Epithelial cell of proximal tubule (primary cell): ENCODE results near the gene ZNF341. TPM values are rescaled to one million over a fixed set of nuclear protein-coding genes. Genes with fewer than 3 reads are reported as not detected.
A peak's percentile ranks its signal among the peaks of the same experiment; 100 is the strongest.

Experiments
- DNase-seq: peaks from one replicate; pipeline ENCODE4 v3.0.0-alpha.2; 2011; ENCODE audit warnings: low read depth
- H3K4me3 ChIP-seq: 2 replicates; pipeline ENCODE4 v1.5.1; 2011; ENCODE audit warnings: low read depth, mild to moderate bottlenecking, low read length
- total RNA-seq: library from RNA; depleted of rRNA; stranded (reverse); fragments of >200 nt; gene quantifications from 2 replicates; pipeline ENCODE4 v1.2.3, GENCODE V29; 2015
- TF ChIP-seq, protein P1 (sequence below): conservative IDR thresholded peaks from 2 replicates; pipeline ENCODE4 v1.5.1; 2012; ENCODE audit warnings: low read depth, mild to moderate bottlenecking, low read length

ZNF341 gene
- total RNA-seq, 1 donor from 2014 or later = 2.1 TPM

DNA sequence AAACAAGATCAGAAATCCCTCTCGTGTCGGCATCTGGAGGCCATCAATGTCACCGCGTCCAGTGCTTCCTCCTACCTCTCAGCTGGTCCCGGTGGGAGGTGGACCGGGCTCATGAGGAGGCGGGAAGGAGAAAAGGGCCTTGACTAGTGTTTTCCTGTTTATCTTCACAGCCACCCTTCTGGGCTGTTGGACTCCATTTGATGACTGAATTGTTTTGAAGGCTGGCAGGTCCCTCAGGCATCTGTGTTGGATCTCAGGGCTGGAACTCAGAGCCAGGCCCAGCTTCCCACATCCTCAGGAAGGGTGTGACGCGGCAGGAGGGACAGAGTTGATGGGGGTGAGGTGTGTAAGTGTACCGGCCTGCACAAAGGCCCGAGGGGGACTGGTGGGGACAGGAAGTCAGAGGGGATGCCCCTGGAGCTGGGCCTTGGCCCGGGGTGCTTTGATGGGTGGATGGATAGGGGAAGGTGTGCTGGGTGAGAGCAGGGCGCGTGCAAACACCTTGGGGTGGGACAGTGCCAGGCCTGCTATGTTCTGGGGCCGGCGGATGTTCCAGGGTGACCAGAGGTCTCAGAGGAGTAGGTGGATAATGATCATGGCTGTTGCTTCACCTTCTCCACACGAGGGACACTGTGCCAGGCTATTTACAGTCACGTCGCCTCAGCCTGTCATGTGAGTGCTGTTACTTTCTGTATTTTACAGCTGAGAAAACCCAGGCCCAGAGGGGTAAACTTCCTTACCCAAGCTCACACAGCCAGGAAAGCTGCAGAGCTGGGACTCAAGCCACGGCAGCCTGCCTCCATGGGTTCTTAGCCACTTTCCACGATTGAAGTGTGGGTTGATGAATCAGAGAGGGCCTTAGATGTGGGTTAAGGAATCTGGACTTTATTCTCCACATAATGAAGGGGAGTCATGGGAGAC lies 61.5 kb downstream of the ZNF341 start:
- DNase-seq = no peak

GRCh38 chr20:33796263-33796906 lies 64.6 kb downstream of the ZNF341 start:
- no peak overlapping the region for H3K4me3 ChIP-seq
- DNase-seq = no peak
- TF ChIP-seq, protein P1, sequence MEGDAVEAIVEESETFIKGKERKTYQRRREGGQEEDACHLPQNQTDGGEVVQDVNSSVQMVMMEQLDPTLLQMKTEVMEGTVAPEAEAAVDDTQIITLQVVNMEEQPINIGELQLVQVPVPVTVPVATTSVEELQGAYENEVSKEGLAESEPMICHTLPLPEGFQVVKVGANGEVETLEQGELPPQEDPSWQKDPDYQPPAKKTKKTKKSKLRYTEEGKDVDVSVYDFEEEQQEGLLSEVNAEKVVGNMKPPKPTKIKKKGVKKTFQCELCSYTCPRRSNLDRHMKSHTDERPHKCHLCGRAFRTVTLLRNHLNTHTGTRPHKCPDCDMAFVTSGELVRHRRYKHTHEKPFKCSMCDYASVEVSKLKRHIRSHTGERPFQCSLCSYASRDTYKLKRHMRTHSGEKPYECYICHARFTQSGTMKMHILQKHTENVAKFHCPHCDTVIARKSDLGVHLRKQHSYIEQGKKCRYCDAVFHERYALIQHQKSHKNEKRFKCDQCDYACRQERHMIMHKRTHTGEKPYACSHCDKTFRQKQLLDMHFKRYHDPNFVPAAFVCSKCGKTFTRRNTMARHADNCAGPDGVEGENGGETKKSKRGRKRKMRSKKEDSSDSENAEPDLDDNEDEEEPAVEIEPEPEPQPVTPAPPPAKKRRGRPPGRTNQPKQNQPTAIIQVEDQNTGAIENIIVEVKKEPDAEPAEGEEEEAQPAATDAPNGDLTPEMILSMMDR = no peak

More for the DNA sequence above, 61.5 kb downstream of the ZNF341 start:
- no peak overlapping the region for H3K4me3 ChIP-seq
- TF ChIP-seq, protein P1 = no peak

DNA sequence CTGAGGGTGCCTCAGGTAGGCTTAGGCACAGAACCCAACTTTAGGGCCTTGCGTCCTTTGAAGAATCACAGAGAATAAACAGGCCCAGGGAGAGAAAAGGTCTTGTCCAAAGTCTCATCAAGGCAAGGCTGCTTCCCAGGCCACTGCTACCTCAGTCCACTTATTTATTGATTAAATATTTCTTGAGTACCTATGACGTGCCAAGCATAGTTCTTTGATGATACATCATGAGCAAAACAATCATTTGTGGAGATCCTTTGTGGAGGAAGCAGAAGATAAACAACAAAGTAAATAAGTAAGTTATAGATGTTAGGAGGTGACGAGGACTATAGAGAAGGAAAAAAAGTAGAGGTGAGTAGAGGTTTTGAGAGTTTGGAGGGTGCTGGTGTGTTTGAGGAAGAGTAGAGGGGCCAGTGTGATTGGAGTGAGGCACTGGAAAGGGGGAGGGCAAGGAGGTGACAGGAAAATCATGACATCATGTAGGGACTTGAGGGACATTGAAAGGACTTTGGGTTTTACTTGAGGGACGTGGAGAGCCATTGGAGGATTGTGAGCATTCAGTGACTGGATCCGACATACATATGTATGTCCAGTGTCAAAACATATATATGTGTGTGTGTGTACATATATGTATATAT lies 65.2 kb downstream of the ZNF341 start:
- H3K4me3 ChIP-seq = no peak overlapping the region
- no peak for DNase-seq
- TF ChIP-seq, protein P1 = no peak

DNA sequence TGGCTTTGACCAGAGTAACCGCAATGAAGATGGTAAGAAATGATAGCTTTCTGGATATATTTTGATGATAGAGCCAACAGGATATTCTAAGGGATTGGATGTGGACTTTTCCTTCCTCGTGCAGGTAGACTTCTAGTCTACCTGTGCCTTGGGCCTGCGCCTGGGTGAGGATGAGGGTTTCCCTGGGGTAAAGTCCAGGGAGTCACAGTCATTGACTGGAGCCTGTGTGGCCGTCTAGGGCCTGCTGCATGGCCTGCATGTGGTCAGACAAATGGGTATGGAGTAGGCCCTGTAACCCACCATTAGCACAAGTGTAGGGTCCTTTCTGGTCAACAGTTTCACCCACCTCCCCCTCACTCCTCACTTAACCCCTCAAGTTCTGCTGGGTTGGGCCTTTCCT lies 66.6 kb downstream of the ZNF341 start:
- no peak overlapping the region for H3K4me3 ChIP-seq
- no peak for DNase-seq
- TF ChIP-seq, protein P1 = no peak

DNA sequence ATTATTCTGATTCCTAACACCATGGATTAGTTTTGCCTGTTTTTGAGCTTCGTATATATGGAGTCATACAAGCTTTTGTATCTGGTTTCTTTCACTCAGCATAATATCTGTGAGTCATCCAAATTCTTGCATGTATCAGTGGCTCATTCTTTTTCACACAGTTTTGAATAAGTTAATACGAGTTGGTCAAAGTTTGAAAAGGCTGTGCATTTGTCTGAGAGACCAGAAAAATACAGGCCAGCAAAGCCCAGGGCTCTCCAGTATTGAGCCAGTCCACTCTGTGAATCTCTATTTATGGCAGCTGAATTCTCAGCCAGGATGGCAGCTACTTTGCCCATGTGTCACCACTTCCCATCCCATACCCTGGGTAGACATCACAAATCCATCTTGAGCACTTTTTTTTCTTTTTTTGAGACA lies 72.1 kb downstream of the ZNF341 start:
- TF ChIP-seq, protein P1 = no peak
- no peak overlapping the region for H3K4me3 ChIP-seq
- peak; percentile 49 for DNase-seq

DNA sequence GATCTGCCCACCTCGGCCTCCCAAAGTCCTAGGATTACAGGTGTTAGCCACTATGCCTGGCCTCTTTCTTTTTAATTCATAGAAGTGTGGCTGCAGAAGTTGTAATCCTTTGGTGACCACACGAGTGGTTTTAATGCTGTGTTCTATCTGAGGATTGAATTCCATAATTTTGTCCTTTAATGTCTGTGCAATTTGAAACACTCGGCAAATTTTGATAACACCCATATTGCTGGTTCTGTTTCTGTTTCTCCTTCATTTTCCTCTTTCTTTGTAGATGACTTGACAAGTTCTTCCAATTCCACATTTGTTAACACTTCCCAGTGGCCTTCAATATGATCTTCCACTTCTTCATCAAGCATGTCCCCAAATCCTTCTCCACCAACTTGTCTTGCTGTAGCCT lies 76.6 kb downstream of the ZNF341 start:
- TF ChIP-seq, protein P1 = no peak
- H3K4me3 ChIP-seq = no peak overlapping the region
- no peak for DNase-seq
